Measurements from ENCODE around the gene ARPP19. TPM values are rescaled to one million over a fixed set of nuclear protein-coding genes. Genes with fewer than 3 reads are reported as not detected.

ARPP19 gene
- total and polyA plus RNA-seq, 9 of the 15 experiments (the other 6 are each of a cell fraction or from before 2014, with no cell fraction given): 33.3 to 102 (median 60.5) TPM

- WGBS (ENCODE audit: insufficient coverage, low coverage, missing lambda C conversion rate): 2% methylated on average over 8 of the region's 8 CpGs
- POLR2A ChIA-PET: no interaction called here
- no peak overlapping the region for H3K27ac ChIP-seq (ENCODE audit: extremely low read depth, low read depth, low read length)
- in situ Hi-C loops (cut with MboI) (no loop called here), intact Hi-C loops (cut with micrococcal nuclease) (loop anchor here (5.0 kb wide), 1 partner anchor 251 kb away; no protein-coding TSS in a partner anchor)
- H3K4me1 ChIP-seq (replicated peaks in 1 of 2; ENCODE audit: control insufficient read depth in 2 of 2, insufficient read depth in 2 of 2, low read length in 2 of 2): no peaks in the 10 kb centered on the region
- no peaks in the 10 kb centered on the region for H3K79me2 ChIP-seq (ENCODE audit: control insufficient read depth, insufficient read depth, low read length)
- CTCF ChIA-PET (ENCODE audit: low intra/inter-chr PET ratio): no interaction called here
- peaks cover 8% of the 10 kb centered on the region; the same call in 1 of the 2 replicates for H4K20me1 ChIP-seq (replicated peaks; ENCODE audit: control insufficient read depth, insufficient read depth, low read length)
- no peaks in the 10 kb centered on the region for H3K9me3 ChIP-seq (replicated peaks; ENCODE audit: control insufficient read depth, insufficient read depth, low read depth, low read length)
- TF ChIP-seq ZNF134 (CRISPR knock-in tag; conservative IDR thresholded peaks at IDR 0.05) (no peak), CEBPB (tag; IDR thresholded peaks at IDR 0.05) (peak; percentile 70), CEBPG (CRISPR knock-in tag; IDR thresholded peaks at IDR 0.05) (no peak), CEBPG (tag; conservative IDR thresholded peaks at IDR 0.05 in 1 of 2, IDR thresholded peaks at IDR 0.05 in 1 of 2) (peak in 1 of 2 experiments; percentile 43; a peak in 1 of 4 replicates)
- H3K27me3 ChIP-seq (ENCODE audit: control insufficient read depth in 2 of 2, insufficient read depth in 2 of 2, low read length in 2 of 2): peaks cover 5 to 10% of the 10 kb centered on the region in 2 experiments
- DNase-seq (ENCODE audit: extremely low read depth in 1 of 4, low spot score in 3 of 4): no peak
- FAIRE-seq: no peak
- BruUV-seq (replicated peaks): no TSS peak
- H3K4me3 ChIP-seq: no peak overlapping the region
- H3K36me3 ChIP-seq (ENCODE audit: control insufficient read depth, insufficient read depth, low read length): no peaks in the 10 kb centered on the region
- H3K9me1 ChIP-seq (ENCODE audit: control insufficient read depth, insufficient read depth, low read length): no peaks in the 10 kb centered on the region
- no peak for ATAC-seq
- no peak overlapping the region for H2AFZ ChIP-seq (ENCODE audit: low read depth, low read length)
- no peak overlapping the region for H3K9ac ChIP-seq (ENCODE audit: insufficient read depth in 1 of 2, low read depth in 2 of 2, low read length in 2 of 2)
- H3K4me2 ChIP-seq (ENCODE audit: insufficient read depth, low read length): no peak overlapping the region
Measured at GRCh38 chr15:52518487-52519371, 50.1 kb downstream of the ARPP19 start.

- peaks cover 5 to 10% of the 10 kb centered on the region in 2 experiments; a peak in 3 of 5 replicates for H3K27me3 ChIP-seq (ENCODE audit: control insufficient read depth in 2 of 2, insufficient read depth in 2 of 2, low read length in 2 of 2)
- no TSS peak for BruUV-seq (replicated peaks)
- ATAC-seq (no peak), DNase-seq (ENCODE audit: extremely low read depth in 1 of 4, low spot score in 3 of 4) (no peak), FAIRE-seq (no peak)
- ChIA-PET POLR2A (no interaction called here), CTCF (ENCODE audit: low intra/inter-chr PET ratio) (interaction anchor here (0.6 kb wide), 1 partner anchor 236 kb away, joined by 3 read pairs; no protein-coding TSS in a partner anchor)
- H3K4me1 ChIP-seq (replicated peaks in 1 of 2; ENCODE audit: control insufficient read depth in 2 of 2, insufficient read depth in 2 of 2, low read length in 2 of 2): no peaks in the 10 kb centered on the region
- H3K36me3 ChIP-seq (ENCODE audit: control insufficient read depth, insufficient read depth, low read length): no peaks in the 10 kb centered on the region
- no peak overlapping the region for H2AFZ ChIP-seq (ENCODE audit: low read depth, low read length)
- no peak overlapping the region for H3K9ac ChIP-seq (ENCODE audit: insufficient read depth in 1 of 2, low read depth in 2 of 2, low read length in 2 of 2)
- peaks cover 8% of the 10 kb centered on the region; the same call in 1 of the 2 replicates for H4K20me1 ChIP-seq (replicated peaks; ENCODE audit: control insufficient read depth, insufficient read depth, low read length)
- no peak for TF ChIP-seq LARP7 (IDR thresholded peaks at IDR 0.05)
- no peak for TF ChIP-seq ZNF584 (CRISPR knock-in tag; IDR thresholded peaks at IDR 0.05; ENCODE audit: low read depth)
- no peak for TF ChIP-seq NKRF (IDR thresholded peaks at IDR 0.05; ENCODE audit: borderline replicate concordance)
- no peak for TF ChIP-seq NR4A1 (CRISPR knock-in tag; IDR thresholded peaks at IDR 0.05)
- no peak for TF ChIP-seq NR4A1 (tag; IDR thresholded peaks at IDR 0.05)
- TF ChIP-seq ZNF282 (CRISPR knock-in tag; IDR thresholded peaks at IDR 0.05): no peak
- no peak for TF ChIP-seq ESRRA (IDR thresholded peaks at IDR 0.05; ENCODE audit: borderline replicate concordance, low read depth)
- no peak for TF ChIP-seq ZC3H11A (IDR thresholded peaks at IDR 0.05; ENCODE audit: low read depth, low read length)
- TF ChIP-seq TBP (optimal IDR thresholded peaks at IDR 0.05; ENCODE audit: low read depth, low read length): no peak
- no peak for TF ChIP-seq RBM17 (IDR thresholded peaks at IDR 0.05; ENCODE audit: borderline replicate concordance, low read depth, low read length)
- TF ChIP-seq ZNF431 (CRISPR knock-in tag; IDR thresholded peaks at IDR 0.05): no peak
- H3K9me1 ChIP-seq (ENCODE audit: control insufficient read depth, insufficient read depth, low read length): no peaks in the 10 kb centered on the region
- no peaks in the 10 kb centered on the region for H3K79me2 ChIP-seq (ENCODE audit: control insufficient read depth, insufficient read depth, low read length)
- H3K9me3 ChIP-seq (replicated peaks; ENCODE audit: control insufficient read depth, insufficient read depth, low read depth, low read length): no peaks in the 10 kb centered on the region
- intact Hi-C loops (cut with micrococcal nuclease) (loop anchor here (5.0 kb wide), 1 partner anchor 250 kb away; no protein-coding TSS in a partner anchor), in situ Hi-C loops (cut with MboI) (no loop called here)
- H3K27ac ChIP-seq (ENCODE audit: extremely low read depth, low read depth, low read length): no peak overlapping the region
- H3K4me2 ChIP-seq (ENCODE audit: insufficient read depth, low read length): no peak overlapping the region
- no peak overlapping the region for H3K4me3 ChIP-seq
- 0% methylated on average over 1 of the region's 1 CpG for WGBS (ENCODE audit: insufficient coverage, low coverage, missing lambda C conversion rate)
Measured at GRCh38 chr15:52517014-52517413, 51.8 kb downstream of the ARPP19 start.
